OCI-M1 (cell line): ENCODE results near the gene SLC14A1.
A peak's percentile ranks its signal among the peaks of the same experiment; 100 is the strongest.
"Not testable (repeated sequence)": the region's sequence is repeated elsewhere in the genome, so short reads cannot be mapped to it uniquely, and the experiment has no call there.

ENCODE experiments used
- DNase-seq: peaks from one replicate; lab custom pipeline; 2025; lab: John Stamatoyannopoulos, UW

The SLC14A1 gene

GRCh38 chr18:45724601-45725000 is 620 bp downstream of the SLC14A1 start:
- no peak for DNase-seq

- DNase-seq, result no peak
Observed at GRCh38 chr18:45725336-45725735, 1.4 kb downstream of the SLC14A1 start.

DNA sequence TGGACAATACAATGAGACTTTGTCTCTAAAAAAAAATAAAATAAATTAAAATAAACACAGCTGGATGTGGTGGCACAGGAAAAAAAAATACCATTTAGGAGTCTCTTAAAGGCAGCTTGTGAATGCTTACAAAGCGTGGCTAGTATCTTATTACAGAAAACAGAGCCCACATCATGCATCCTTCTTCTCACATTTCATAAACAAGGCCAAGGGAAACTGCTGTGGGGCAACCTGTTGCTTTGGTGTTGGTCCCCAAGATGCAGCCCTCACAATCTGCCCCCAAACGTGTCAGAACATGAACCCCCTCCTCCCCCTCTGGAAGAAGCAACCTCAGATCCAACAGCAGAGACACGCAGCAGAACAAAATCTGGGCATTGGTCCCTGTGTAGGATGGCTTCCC is 2.6 kb downstream of the SLC14A1 start:
- no peak for DNase-seq

DNA sequence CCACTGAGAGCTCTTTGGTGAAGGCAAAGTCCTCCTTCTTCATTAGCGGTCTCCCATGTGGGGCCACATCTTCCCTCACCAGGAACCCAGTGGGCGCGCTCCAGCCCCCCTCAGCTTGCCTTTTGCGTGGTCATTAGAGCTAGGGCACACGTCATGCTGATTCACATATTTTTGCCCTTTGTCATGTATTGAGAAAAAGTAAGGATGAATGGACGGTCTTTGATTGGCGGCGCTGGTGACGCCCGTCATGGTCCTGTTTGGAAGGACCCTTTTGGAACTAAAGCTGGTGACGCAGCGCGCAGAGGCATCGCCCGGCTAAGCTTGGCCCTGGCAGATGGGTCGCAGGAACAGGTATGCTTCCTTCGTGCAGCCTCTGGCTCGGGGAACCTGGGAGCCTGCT is 3.1 kb downstream of the SLC14A1 start:
- DNase-seq, result no peak

- no peak for DNase-seq
Observed at GRCh38 chr18:45728336-45729010, 4.5 kb downstream of the SLC14A1 start.

GRCh38 chr18:45730832-45731575 is 7.0 kb downstream of the SLC14A1 start:
- no peak for DNase-seq

GRCh38 chr18:45731716-45732115 is 7.7 kb downstream of the SLC14A1 start:
- no peak for DNase-seq

- no peak for DNase-seq
Observed at GRCh38 chr18:45733535-45733934, 9.6 kb downstream of the SLC14A1 start.

DNA sequence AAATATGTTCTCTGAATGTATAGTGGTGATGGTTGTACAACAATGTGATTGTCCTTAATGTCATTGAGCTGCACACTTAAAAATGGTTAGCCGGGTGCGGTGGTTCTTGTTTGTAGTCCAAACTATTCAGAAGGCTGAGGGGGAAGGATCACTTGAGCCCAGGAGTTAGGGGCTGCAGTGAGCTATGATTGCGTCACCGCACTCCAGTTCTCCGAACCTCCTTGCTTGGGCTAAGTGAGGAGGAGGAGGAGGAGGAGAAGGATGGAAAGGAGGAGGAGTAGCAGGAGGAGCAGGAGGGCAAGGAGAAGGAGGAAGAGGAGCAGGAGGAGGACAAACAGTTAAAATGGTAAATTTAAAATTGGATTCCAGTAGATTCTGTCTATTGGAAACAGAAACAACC is 10.5 kb downstream of the SLC14A1 start:
- DNase-seq, result no peak

- DNase-seq, result no peak
Observed at GRCh38 chr18:45734944-45735343, 11.0 kb downstream of the SLC14A1 start.

GRCh38 chr18:45738660-45739059 is 14.7 kb downstream of the SLC14A1 start:
- DNase-seq, result no peak

DNA sequence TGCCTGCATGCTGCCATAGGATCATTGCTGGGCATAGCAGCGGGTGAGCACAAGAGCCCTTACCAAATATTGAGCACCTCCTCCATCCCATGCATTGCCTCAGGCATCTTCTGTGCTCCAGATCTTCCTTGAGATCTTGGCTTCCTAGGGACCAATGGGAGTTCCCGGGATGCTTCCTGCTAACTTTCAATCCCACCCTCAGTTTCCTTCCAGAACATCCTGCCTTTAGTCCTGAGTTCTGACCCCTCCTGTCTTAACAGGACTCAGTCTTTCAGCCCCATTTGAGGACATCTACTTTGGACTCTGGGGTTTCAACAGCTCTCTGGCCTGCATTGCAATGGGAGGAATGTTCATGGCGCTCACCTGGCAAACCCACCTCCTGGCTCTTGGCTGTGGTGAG is 15.3 kb downstream of the SLC14A1 start:
- no peak for DNase-seq

- no peak for DNase-seq
Observed at GRCh38 chr18:45739848-45740247, 15.9 kb downstream of the SLC14A1 start.

DNA sequence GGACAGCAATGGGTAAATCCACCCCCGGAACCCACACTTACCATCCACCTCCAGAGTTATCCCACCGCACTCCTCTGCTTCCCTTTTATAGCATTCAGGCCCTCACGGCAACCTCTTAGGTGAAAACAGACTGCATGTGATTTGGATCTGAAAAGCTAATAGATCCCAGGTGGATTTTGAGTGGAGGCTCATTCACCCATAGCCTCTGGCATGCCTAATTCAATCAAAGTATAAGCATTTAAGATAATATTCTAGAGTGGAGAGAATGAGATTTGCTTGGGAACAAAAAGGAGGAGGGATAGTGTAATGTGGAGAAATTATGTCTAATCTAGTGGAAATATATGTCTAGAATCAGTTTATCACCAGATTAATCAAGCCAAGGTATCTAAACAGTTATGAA is 17.1 kb downstream of the SLC14A1 start:
- DNase-seq, result no peak

DNA sequence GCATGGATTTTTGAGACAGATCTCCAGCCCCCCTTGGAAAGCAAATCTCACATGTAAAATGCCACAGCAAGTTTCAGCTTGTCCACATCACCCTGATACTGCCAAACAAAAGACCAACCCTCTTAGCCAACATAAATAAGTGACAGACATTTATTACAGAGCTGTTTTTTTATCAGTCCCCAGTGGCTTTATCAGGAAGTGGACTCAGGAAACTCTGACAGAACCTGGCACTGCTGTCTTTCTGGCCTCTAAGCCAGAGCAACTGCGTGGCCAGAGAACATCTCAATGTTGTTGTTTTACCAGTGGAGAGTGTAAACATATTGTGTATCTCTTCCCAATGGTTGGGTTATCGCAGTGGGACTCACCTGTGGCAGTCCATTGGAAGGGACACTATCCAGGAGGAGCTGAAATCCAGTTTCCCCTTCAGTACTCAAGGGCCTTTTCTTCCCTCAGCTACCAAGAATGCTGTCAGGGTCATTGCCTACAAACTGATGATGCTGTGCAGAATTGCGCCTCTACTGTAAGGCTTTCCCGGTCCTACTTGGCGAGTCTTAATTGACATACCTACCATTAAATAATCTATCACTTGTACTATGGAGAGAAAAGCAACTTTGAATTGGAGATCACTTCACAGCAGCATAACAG is 22.0 kb downstream of the SLC14A1 start:
- DNase-seq, result no peak

GRCh38 chr18:45748501-45748900 is 24.5 kb downstream of the SLC14A1 start:
- DNase-seq, result no peak

GRCh38 chr18:45749918-45750689 is 26.1 kb downstream of the SLC14A1 start:
- DNase-seq, result no peak

DNA sequence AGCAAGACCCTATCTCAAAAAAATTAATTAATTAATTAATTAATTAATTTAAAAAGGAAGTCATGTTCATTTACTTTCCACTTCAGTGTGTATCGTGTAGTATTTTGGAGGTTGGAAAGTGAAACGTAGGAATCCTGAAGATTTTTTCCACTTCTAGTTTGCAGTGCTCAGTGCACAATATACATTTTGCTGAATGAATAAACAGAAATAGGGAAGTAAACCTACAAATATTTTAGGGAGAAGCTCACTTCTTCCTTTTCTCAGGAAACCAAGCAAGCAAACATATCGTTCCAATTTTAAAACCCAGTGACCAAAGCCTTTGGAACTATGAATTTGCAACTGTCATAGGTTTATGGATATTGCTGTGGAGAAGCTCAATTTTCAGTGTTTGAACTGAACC is 27.8 kb downstream of the SLC14A1 start:
- no peak for DNase-seq

DNA sequence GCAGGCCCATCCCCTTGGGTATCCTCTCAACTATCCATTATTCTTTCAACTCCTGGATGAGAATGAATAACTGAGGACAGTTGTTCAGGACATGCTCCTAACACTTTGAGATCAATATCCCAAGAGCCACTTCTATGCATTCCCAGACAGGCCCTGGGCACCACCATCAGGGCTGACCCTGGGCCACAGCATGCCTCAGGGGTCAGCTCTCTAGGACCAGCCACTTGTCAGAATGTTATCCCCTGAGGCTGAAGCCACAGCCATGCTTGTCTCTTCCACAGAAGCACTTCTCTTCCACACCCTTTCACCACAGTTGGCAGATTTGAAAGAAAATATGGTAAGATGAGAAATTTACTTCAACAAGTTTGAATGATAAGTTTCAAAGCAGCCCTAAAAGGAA is 28.7 kb downstream of the SLC14A1 start:
- no peak for DNase-seq

DNA sequence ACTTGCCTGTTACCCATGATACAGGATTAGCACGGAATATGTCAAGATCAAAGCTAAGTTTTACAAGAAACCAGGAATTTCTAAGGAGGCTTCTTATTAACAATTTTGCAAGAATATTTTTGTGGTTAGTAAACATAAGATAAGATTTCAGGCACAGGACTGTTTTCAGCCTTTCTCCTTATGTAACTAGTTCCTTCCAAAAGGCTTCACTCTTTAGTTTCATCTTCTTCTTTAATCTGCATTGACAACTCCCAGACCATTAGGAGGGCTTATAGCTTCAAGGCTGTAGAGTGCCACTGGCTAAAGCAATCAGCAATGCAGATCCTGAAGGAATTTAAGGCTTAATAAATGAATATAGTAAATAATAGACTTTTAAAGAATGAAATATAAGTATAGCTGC is 29.3 kb downstream of the SLC14A1 start:
- DNase-seq, result no peak

DNA sequence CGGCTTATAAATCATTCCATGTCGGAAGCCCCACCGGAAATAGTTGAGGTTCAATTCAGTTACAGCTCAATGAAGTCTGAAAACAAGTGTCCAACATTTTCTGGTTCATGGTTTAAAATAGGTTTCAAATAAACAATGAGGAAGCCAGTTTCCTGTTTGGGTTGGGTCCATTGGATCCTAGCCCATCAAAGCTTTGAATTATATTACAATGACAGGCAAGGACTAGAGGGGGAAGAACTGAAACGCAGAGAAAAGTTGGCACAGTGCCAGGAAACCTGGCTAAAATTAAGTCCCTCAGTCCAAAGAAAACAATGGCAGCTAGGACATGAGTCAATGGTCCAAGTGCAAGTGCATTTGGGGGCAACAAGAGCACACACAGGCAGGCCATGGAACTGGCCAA is 32.0 kb downstream of the SLC14A1 start:
- DNase-seq, result peak; percentile 14

- DNase-seq, result no peak
Observed at GRCh38 chr18:45757005-45757404, 33.0 kb downstream of the SLC14A1 start.

GRCh38 chr18:45757644-45758043 is 33.7 kb downstream of the SLC14A1 start:
- not testable (repeated sequence) for DNase-seq
